NCI-H2107 treated with DMSO at 0.1 percent for 48 hours (cell line): Measurements from ENCODE around the gene GDPGP1.

Experiments
- DNase-seq: peaks from one replicate; lab custom pipeline; 2025; ENCODE audit not compliant: unreplicated experiment; lab: John Stamatoyannopoulos, UW

GDPGP1 gene

DNA sequence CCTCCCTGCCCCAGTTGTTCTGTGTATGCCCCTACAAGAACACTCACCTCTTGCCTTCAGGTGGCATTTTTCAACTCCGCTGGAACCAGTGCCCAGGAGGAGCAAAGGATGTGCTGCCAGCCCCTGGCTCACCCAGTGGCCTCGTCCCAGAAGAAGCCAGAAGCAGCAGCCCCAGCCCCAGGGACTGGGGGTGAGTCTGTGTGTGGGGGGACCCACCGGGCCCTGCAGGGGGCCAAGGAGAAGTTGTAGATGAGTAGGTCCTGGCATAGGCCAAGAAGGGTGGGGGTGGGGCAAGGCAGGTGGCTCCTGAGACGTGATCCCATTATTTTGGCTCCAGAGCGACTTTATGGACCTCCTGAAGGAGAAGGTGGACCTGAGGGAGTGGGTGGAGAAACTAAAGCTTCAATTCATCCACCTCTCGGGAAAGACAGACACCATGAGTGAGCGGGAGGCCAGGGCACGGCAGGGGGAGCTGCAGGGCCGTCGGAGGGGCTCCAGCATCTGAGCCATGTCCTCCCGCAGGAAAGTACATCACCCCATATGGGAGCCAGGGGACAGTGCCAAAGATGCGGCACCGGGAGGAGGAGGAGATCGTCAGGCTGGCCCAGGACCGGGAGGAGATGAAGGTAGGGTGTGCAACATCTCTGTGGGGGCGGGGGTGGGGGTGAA is 60.7 kb downstream of the GDPGP1 start:
- no peak for DNase-seq

DNA sequence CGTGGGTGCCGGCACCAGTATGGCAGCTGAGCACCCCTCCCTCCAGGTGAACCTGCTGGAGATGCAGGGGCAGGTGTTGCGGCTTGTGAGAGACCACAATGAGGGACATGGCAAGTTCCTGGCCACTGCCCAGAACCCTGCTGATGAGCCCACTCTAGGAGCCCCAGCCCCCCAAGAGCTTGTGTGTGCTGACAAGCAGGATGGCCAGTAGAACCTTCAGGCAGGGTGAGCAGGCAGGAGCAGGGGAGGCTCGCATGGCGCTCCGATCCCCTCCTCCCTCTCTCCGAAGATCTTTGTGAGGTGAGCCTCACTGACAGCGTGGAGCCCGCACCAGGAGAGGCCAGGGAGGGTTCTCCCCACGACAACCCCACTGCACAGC is 61.2 kb downstream of the GDPGP1 start:
- peak; percentile 20 for DNase-seq
